HG02571 (cell line): Measurements from ENCODE around the gene PPEF2.
"Not testable (repeated sequence)": the region's sequence is repeated elsewhere in the genome, so short reads cannot be mapped to it uniquely, and the experiment has no call there.

Source experiments
- ATAC-seq: cut with Tn5 transposase; IDR thresholded peaks from one replicate; pipeline ENCODE4 v1.9.1; 2021; ENCODE audit warnings: mild to moderate bottlenecking, moderate library complexity; ENCODE audit not compliant: unreplicated experiment

The PPEF2 gene

GRCh38 chr4:75902352-75902751 is at the start of gene PPEF2:
PPEF2 (minus strand) TSS chr4:75902452; CDS start chr4:75896325, 6,127 bp downstream.
- ATAC-seq: no peak

- ATAC-seq: no peak
Observed at GRCh38 chr4:75950213-75950815, 48.1 kb upstream of the PPEF2 start.

GRCh38 chr4:75948822-75949444 is 46.7 kb upstream of the PPEF2 start:
- peak; percentile 90 for ATAC-seq

GRCh38 chr4:75940692-75941253 is 38.5 kb upstream of the PPEF2 start, which contains the start of gene NAAA:
NAAA (minus strand) TSS chr4:75941013; CDS start chr4:75940949, 64 bp downstream.
- peak; percentile 89 for ATAC-seq

GRCh38 chr4:75939890-75940691 is 37.8 kb upstream of the PPEF2 start:
- ATAC-seq: peak; percentile 57

- no peak for ATAC-seq
Observed at GRCh38 chr4:75935628-75936027, 33.4 kb upstream of the PPEF2 start.

GRCh38 chr4:75930152-75930551 is 27.9 kb upstream of the PPEF2 start:
- ATAC-seq: no peak

- ATAC-seq: not testable (repeated sequence)
Observed at GRCh38 chr4:75924916-75925315, 22.7 kb upstream of the PPEF2 start.

- ATAC-seq: no peak
Observed at GRCh38 chr4:75924309-75924827, 22.1 kb upstream of the PPEF2 start.

GRCh38 chr4:75922588-75922987 is 20.3 kb upstream of the PPEF2 start:
- ATAC-seq: no peak

GRCh38 chr4:75921910-75922309 is 19.7 kb upstream of the PPEF2 start:
- ATAC-seq: no peak

GRCh38 chr4:75920327-75920726 is 18.1 kb upstream of the PPEF2 start:
- ATAC-seq: no peak

GRCh38 chr4:75919920-75920319 is 17.7 kb upstream of the PPEF2 start:
- ATAC-seq: no peak

- no peak for ATAC-seq
Observed at GRCh38 chr4:75916091-75916661, 13.9 kb upstream of the PPEF2 start.

GRCh38 chr4:75912968-75913367 is 10.7 kb upstream of the PPEF2 start:
- no peak for ATAC-seq

- not testable (repeated sequence) for ATAC-seq
Observed at GRCh38 chr4:75910831-75911230, 8.6 kb upstream of the PPEF2 start.

GRCh38 chr4:75909405-75909804 is 7.2 kb upstream of the PPEF2 start:
- no peak for ATAC-seq

GRCh38 chr4:75908555-75908954 is 6.3 kb upstream of the PPEF2 start:
- no peak for ATAC-seq

GRCh38 chr4:75907966-75908365 is 5.7 kb upstream of the PPEF2 start:
- no peak for ATAC-seq

GRCh38 chr4:75904076-75904475 is 1.8 kb upstream of the PPEF2 start:
- no peak for ATAC-seq

GRCh38 chr4:75898536-75898935 is 3.7 kb downstream of the PPEF2 start:
- no peak for ATAC-seq
